Stimulated activated CD8-positive, alpha-beta memory T cell treated with anti-CD3 and anti-CD28 coated beads, Interleukin-4, amount 100 ng/mL, for 24 hours (primary cell): Measurements from ENCODE around the gene MID1.

Source experiments
- DNase-seq: peaks from one replicate; pipeline ENCODE4 v3.0.0-alpha.2; 2020; ENCODE audit warnings: low read depth

MID1 gene

DNA sequence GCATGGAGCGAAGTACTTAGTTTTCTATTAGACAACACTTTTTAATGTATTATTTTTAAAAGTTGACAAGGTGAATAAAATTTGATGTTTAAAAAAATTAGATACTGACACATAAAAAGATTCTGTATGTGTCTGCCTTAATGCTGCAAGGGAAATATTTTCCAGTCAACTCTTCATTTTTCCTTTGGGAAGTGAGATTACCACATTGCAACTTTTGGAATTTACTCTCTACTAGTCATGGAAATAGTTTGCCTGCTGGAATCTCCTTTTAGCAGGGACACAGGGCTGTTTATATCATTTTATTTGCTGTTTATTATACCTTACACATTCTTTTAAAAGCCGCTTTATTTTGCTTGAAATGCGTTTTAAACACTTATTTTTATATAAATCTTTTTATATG, 135.1 kb downstream of the MID1 start:
- DNase-seq: no peak

DNA sequence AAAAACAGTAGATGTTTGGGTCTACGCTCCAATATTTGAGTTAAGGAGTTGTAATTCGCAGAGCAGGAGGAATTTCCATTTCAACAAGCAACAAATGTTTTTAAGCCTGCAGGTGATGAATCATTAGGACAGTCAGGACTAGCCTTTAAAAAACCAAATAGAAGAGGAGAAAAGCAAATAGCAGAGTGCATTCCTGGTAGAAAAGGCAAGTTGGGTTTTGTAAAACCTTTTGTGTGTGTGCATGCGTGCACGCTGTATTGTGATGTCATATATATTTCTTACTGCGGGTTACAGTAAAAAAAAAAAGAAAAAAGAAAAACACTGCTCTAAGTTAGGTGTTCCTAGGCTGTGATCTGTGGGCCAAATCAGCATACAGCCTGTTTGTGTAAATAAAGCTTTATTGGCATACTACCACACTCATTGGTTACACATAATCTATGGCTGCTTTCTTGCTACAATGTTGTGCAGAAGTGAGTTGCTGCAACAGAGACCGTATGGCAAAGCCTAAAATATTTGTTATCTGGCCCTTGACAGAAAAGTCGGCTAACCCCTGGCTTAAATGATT, 135.6 kb downstream of the MID1 start:
- no peak for DNase-seq

DNA sequence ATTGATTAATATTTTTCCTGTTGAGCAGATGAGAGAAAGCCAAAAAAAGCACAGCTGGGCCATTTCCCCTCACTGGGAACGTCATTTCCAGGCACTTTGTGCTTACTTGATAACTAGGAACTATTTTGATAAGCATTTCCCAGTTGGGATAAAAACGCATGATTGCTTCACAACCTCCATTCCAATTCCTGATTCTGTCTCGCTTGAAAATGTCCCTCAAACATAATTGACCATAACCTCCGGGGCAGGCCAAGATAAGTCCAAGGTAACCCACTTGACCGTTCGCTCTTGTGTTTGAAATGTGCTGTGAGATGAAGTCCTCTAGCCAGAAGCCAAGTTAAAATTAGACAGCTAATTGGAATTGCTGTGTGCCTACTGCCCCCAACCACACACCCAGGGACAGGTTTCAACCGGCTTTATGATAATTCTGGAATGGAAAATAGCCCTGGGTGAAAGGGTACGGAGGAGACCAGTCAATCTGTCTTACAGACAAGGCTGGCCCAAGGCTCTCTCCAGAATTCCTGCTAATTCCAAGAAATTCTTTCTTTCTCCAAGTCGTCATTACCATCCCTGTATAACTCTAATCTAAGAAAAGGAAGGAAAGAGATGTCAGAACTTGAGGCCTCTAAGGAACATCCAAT, 137.1 kb downstream of the MID1 start:
- DNase-seq: no peak

DNA sequence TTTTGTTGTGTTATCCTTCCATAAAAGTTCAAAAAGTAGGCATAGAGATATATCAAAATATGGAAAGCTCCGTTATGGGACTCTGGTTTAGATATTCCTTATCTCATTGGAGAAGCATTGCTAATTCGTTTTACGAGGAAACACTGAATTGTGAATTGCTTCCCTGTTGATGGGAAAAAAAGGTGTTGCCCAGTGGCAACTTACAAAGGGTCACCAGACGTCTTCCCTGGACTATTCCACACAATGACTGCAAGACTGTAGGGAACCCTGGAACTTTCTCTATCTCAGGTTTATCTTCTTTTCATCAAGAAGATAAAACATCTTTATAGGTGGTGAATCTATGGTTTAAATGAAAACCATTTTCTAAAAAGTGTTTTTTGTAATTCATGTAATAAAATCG, 137.7 kb downstream of the MID1 start:
- DNase-seq: no peak

DNA sequence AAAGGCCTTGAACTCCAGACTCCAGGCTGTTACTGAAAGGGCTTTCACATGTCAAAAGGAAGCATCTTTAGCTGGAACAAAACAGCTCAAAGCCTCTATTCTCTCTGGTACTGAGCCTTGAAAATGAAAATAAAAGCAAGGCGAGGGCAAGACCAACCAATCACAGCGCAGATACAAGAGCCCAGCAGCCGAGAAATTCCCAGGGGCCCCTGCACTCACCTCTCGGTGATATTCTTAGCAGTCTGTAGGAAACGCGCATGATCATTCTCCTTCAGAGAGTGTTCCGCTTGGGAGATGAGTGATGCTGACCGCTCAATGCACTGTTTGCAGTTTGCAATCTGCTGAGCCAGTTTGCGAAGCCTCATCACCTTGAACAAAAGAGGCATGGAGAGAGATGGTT, 138.1 kb downstream of the MID1 start:
- DNase-seq: no peak

DNA sequence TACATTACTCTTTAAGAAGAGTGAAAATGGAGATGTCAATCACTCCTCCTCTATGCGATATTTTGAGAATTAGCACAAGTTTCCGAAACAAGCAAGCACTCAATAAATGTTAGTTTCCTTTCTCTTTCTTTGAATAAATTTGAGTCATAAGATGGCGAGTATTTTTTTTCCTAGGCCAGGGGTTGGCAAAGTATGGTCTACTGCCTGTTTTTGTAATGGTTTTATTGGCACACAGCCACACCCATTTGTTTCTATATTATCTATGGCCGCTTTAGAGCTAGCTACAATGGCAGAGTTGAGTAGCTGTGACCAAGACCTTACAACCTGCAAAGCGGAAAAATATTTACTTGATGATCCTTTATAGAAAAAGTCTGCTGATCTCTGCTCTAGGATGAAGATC, 139.5 kb downstream of the MID1 start:
- no peak for DNase-seq

DNA sequence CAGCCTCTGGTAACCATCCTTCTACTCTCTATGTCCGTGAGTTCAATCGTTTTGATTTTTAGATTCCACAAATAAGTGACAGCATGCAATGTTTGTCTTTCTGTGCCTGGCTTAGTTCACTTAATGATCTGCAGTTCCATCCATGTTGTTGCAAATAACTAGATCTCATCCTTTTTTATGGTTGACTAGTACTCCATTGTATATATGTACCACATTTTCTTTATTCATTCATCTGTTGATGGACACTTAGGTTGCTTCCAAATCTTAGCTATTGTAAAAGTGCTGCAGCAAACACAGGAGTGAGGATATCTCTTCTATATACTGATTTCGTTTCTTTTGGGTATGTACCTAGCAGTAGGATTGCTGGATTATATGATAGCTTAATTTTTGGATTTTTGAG, 140.9 kb downstream of the MID1 start:
- no peak for DNase-seq

DNA sequence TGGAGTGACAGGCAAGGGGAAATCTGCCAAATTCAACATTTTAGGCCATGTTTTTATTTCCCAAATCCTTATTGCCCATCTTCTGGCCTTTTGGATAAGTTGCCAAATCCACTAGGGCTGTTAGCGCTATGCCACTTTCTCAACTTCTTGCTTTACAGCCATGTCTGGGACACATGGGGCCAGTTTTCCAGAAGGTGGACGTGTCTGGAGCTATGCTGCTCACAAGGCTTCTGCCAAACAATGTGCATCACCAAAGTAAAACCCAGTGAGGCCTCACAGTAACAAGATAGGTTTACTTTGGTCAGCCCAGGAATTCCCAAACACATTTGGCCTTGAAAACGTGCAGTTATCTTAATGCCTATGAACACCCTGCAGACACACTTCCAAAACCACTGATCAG, 142.9 kb downstream of the MID1 start:
- no peak for DNase-seq

DNA sequence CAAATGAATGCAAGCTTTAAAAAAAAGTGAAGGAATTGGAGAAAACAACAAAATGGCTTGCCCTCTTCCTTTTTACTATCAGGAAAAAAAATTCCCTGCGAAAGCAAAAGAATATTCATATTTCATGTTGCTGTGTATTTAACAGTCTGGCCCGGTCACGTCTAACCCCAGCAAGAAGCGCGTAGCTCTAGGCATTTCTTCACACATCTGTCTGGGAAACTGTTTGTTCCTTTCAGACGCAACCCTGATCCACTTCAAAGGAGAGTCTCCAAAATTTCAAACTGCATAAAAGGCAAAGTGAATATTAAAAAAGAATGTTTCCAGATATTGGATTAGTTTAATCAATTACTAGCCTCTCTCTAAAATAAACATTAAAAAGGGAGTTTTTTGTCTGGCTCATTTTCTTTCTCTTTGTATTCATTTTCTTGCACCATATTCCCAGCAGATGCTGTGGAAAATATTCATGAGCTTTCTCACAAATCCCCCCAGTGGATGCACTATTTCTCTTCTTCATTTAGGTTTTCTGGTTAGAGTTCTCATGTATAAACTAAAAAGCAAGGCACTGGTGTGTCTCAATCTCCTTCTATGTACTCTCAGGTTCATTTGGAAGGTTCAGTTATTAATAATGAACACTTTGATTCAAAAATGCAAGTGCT, 145.3 kb downstream of the MID1 start:
- DNase-seq: no peak

DNA sequence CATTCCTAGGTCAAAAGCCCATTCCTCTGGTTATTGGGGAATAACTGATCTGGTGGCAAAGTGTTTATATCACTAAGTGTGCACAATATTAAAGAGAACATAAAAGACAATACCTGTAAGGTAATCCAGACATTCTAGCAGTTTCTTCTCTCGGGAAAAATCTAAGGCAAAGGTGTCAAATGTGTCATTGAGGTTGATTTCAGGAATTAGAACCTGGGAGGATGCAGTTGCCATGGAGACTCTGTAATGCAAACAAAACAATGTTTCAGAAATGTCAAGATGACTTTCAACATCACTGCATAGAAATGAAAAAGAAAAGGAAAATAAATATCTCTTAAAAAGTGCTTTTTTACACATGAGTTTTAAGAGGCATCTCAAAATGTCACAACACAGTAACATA, 145.9 kb downstream of the MID1 start:
- DNase-seq: no peak

DNA sequence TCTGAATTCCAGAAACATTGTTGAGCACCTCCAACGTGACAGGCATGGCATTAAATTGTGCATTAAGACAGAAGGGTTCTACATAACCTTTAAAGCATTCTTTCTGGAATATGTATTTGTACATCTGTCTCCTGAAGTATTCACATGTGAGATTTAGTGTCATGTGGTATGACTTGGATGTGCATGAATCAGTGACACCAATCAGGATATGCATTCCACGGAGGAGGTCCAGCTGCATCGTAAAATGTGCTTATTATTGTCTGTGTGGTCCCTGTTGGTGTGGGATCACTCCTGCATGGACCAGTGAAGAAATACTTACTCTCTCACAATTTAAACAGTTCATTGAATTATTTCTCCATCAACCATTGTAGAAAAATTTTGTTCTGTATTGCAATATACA, 149.0 kb downstream of the MID1 start:
- no peak for DNase-seq

DNA sequence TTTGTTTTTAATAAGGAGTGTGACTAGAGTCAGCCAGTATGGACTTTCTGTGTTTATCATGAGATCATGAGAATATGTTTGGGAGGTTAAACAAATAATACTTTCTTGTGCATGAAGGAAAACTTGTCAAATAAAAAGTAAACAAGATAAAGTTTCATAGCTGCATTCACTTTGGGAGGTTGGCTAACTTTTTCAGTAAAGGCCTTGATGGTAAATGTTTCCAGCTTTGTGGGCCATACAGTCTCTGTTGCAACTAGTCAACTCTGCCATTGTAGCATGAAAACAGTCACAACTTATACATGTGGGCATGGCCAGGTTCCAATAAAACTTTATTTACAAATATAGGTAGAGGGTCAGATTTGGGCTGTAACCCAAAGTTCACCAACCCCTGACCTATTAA, 150.4 kb downstream of the MID1 start:
- DNase-seq: no peak

DNA sequence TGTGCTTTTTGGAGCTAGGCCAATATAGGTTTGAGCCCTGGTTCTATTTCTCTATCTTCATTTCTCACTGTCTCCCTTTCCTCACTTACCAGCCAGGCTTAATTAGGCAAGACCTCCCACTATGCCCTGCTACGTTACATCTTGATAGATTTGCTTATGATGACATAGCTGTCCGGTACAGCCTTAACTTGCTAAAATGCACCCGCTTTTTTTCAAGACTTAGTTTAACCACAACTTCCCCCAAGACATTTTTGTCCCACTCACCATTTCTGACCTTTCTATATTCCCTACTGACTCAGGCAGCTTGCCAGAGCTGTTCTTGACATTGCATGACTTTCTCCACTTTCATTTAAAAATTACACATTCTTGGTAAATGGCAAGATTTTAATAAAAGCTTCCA, 152.6 kb downstream of the MID1 start:
- DNase-seq: no peak

DNA sequence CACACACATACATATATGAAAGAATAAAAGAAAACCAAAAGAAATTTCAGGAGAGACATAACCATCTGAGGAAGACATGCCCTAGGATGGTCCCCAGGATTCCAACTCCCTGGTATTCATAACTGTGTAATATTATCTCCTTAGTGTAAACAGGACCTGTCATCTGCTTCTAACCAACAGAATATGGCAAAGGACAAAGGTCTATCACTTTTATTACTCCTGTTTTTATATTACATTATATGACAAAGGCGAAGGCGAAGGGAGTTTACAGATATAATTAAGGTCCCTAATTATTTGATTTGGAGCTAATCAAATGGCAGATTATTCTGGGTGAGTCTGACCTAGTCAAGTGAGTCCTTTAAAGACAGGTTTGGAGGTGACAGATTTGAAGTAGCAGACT, 155.1 kb downstream of the MID1 start:
- no peak for DNase-seq

DNA sequence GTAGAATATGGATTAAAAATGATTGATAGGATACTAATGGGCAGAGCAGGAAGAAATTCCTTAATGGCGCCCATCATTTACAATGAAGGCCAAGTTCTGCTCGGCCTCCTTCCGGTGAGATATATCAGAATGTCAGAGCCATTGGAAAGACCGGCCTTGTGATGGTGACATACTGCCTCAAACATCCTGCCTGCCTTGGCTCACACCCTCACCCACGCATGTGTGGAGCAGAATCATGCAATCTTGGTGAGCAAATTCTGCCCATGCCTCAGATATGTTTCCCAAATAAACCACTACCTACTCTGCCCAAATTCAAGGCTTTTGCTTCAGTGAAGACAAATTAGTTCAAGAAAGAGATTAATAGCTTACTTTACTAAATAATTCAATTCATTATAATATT, 163.3 kb downstream of the MID1 start:
- no peak for DNase-seq

DNA sequence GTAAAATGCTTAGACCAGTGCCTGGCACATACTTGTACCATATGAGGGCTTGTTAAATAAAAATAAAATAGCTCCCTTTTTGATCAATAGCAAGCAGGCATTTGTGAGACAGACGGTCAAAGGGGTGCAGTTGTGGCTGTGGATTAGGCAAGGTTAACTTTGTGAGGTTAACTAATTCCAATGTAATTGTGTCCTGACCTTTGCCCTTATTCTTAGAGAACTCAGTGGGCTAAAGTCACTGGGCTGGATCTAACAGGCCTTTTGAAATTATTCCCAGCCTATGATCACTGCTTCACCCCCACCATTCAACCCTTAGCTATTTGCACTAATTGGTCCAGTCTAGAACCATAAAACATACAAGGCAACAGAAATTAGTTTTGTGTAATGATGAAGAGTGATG, 166.4 kb downstream of the MID1 start:
- DNase-seq: no peak

DNA sequence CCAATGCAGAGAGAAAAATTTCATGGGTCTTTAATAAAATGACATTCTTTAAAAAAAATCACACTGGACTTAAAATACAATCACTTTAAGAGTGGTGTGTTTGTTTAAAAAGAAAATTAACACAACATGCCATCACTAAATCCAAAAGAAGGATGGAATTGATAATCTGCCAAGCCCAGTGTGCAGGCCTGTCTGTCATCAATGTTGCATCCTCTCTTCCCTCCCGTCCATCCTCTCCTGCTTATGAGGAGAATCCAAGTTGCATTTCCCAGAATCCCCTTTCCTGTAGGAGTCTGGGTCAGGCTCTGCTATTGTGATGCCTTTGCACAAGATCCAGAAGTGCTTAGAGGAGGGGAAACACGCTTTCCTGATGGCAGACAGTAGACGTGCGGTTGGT, 169.4 kb downstream of the MID1 start:
- DNase-seq: no peak

DNA sequence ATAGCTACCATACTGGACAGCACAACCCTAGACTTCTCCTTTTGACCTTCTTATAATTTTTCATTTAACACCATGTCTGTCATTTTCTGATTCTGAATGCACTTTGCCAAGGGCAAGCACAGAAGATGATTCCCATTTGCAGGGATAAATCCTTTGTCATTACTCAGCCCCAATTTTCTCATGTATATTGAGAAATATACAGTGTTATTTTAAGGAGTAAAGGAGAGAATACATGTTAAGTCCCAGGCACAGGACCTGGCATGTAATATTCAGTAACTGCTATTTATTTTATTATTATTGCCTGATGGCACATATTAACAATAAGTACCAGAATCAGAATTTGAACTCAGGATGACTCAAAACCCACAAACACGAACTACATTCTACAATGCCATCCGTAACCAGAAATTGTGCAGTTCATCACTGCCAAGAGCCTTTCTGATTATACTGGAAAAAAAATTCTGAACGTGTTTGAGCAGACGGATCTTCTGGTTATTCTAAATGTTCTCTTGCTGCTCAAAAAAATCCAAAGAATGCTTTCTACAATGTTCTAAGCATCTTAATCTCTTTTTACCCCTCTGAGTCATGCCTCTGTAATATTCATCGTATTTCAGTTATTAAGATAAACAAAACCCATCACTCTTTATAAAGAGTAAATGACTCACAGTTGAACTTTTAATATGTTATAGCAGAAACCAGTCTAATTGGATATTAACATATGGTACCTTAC, 170.0 kb downstream of the MID1 start:
- DNase-seq: no peak

DNA sequence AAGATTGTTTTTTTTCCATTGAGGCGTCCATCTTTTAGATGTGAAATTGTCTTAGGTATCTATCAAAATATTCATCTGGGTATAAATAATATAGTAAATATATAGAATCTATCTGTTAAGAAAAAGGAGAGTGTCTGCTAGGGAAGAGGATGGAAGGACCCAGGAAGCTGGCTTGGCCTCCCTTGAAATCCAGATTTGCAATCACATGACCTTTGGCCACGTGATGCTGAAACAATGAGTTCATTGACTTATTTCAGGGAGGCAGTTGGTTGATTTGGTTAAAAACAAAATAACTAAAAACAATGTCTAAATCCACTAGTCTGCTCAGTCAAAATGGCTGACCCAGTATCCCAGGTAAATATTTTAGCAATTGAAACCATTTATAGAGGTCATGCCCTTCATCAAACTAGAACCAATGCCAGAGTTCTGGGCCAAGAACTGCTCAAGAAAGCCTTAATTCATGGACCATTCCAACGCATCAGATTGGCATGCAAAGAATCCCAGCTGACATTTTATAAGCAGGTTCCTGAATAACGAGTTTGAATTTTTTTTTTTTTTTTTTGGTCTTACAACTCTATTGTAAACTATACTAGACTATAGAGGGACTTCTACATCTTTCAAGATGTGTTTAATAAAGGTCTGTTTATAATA, 172.7 kb downstream of the MID1 start:
- no peak for DNase-seq

DNA sequence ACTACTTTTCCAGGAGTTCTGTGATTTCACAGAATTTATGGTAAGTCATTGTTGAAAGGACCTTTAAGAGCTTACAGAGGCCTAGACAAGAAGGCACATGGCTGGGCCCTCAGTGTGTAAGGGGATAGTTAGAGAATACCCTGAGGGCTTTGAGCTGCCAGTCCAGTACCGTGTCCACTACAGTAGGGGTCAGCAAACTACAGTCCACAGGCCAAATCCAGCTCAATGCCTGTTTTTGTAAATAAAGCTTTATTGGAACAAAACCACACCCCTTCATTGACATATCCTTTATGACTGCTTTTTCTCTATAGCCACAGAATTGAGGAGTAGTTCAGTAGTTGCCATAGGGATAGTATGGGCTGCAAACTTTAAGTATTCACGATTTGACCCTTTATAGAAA, 176.2 kb downstream of the MID1 start:
- no peak for DNase-seq

DNA sequence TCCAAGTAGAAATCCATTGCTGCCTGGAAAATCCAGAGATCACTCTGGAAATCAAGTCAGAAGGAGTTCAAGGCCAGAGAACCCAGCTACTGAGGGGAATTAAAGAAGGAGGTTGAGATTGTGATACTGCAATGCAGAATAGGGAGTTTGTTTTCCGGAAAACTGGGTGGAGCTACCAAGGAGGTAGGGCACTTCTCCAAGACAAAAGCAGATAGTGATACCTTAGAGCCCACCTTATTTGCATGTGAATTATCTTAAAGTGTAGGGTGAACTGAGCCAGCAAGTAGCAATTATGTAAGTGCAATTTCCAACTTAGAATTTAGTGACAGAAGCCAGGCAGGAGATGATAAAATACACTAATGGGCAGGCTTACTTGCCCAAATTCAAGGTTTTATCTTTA, 178.9 kb downstream of the MID1 start:
- no peak for DNase-seq

DNA sequence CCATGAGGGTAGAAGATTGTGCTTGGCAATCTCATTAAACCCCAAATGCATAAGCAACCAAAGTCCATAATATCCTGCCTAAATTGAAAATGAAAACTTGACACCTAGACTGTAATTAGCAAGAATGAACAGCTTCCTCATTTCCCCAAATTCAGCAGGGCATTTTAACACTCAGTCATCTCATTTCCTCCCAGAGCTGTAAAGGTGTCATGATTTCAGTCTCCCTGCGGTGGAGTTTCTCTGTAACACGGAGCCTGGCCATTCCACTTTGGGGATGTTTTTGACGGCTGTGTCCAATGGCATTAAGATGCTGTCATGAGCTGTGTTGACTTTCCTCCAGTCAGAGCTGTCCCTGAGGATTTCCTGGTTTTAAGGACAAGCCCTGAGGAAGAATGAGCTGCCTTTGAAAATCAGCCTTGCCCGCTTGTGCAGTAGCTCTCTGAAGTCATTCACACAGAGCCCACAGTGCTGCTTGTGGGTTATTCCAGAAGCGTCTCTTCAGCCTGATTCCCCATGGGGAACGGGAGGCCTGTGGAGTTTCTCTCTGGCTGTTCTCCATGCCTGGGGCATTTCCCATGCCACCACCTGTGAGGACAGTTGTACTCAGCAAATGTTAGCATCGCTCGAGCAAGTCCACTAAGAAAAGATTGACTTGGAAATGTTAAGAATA, 187.0 kb downstream of the MID1 start:
- no peak for DNase-seq
